GM18505 (cell line): ENCODE measurements around the gene PDGFB.

Experiments
- ATAC-seq: cut with Tn5 transposase; IDR thresholded peaks from one replicate; pipeline ENCODE4 v1.9.1; 2021; ENCODE audit not compliant: unreplicated experiment
- POLR2A ChIP-seq: IDR thresholded peaks from 4 replicates; pipeline ENCODE4 v1.6.1; 2011; ENCODE audit warnings: borderline replicate concordance; ENCODE audit not compliant: insufficient read depth, insufficient read length; ENCODE audit errors: extremely low read depth

Gene PDGFB

GRCh38 chr22:39255449-39256185 lies 10.8 kb upstream of the PDGFB start:
- no peak for ATAC-seq
- TF ChIP-seq POLR2A: no peak

- ATAC-seq: no peak
- peak; percentile 38 for TF ChIP-seq POLR2A
Observed at GRCh38 chr22:39254789-39255298, 10.1 kb upstream of the PDGFB start.

DNA sequence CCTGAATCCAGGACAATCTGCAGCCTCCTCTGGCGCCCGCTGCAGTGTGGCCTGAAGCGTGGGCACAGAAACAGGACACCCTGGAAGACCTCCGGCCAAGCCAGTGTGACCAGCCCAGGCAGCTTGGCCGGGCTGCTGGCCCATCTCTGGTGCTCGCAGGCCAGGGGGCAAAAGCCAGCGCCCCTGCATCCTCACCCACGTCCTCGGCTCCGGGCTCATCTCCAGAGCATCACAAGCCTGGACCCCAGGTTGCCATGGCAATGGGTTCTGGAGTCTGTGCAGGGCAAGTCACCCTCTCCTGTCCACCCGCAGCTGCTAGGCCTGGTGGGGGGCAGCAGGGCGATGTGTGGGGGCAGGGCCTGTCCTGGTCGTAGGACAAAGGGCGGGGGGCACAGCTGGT lies 9.3 kb upstream of the PDGFB start:
- TF ChIP-seq POLR2A: no peak
- ATAC-seq: no peak

GRCh38 chr22:39253435-39254070 lies 8.8 kb upstream of the PDGFB start:
- TF ChIP-seq POLR2A: no peak
- no peak for ATAC-seq

- TF ChIP-seq POLR2A: no peak
Observed at GRCh38 chr22:39252461-39253434, 8.0 kb upstream of the PDGFB start.

GRCh38 chr22:39251762-39252460 lies 7.1 kb upstream of the PDGFB start:
- TF ChIP-seq POLR2A: no peak
- no peak for ATAC-seq

More at GRCh38 chr22:39252461-39253434, 8.0 kb upstream of the PDGFB start:
- no peak for ATAC-seq

- no peak for TF ChIP-seq POLR2A
- no peak for ATAC-seq
Observed at GRCh38 chr22:39250838-39251237, 6.1 kb upstream of the PDGFB start.

DNA sequence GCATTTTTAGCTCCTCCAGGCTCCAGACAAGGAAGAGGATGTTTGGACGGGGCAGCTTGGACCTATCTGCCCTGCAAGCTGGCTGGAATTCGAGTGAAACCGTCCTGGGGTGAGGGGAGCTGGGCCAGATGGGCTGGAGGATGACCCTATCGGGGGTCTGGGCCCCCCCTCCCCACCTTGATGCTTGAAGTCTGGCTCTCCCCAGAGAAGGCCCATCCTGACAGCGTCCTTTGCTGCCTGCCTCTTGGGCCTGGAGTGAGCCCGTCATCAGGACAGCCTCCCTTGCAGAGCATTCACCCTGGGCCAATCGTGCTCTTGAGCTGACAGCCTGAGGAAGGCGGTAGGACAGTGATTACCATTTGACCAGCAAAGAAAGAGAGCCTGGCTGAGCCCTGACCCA lies 5.3 kb upstream of the PDGFB start:
- ATAC-seq: no peak
- TF ChIP-seq POLR2A: no peak

DNA sequence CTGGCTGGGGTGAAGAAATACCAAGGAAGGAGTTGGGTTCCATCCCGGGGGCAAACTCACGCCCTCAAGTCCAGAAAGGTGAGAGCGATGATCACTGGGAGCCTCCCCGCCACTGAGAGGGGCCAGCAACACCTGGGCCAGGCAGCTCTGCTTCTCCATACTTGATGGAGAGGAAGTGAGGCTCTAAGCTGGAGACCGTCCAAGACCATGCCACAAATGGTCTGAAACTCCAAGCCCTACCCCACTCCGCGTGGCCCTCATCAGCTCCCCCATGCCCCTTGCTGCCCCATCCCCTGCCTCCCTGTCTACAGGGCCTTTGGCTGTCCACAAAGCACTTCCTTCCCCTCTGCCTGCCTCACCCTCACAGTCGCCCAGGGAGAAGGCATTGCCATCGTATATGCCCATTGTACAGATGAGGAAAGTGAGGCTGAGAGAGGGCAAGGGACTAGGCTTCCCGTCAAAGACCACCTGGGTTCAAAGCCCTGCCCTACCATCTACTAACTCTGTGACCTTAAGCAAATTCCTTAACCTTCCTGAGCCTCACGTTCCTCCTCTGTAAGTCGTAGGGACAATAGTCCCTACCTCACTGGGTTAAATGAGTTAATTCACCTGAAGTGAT lies 4.4 kb upstream of the PDGFB start:
- no peak for ATAC-seq
- no peak for TF ChIP-seq POLR2A

DNA sequence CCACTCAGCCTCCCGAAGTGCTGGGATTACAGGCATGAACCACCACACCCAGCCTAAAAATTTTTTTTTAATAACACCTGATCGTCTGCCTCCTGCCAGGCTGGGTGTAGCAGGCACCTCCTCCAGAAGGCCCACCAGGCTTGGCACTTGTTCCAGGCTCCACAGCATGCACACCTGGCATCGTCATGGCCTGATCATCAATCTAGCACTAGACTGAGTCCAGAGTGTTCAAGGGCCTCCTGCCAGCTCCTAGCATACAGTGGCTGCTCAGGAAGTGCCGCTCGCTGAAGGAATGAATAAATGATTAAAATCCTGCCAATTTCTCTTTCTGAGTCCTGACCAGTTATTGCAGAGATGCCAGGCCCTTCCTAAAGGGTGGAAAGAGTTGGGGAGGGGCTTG lies 3.5 kb upstream of the PDGFB start:
- TF ChIP-seq POLR2A: no peak
- no peak for ATAC-seq

GRCh38 chr22:39247361-39247760 lies 2.6 kb upstream of the PDGFB start:
- TF ChIP-seq POLR2A: no peak
- no peak for ATAC-seq

DNA sequence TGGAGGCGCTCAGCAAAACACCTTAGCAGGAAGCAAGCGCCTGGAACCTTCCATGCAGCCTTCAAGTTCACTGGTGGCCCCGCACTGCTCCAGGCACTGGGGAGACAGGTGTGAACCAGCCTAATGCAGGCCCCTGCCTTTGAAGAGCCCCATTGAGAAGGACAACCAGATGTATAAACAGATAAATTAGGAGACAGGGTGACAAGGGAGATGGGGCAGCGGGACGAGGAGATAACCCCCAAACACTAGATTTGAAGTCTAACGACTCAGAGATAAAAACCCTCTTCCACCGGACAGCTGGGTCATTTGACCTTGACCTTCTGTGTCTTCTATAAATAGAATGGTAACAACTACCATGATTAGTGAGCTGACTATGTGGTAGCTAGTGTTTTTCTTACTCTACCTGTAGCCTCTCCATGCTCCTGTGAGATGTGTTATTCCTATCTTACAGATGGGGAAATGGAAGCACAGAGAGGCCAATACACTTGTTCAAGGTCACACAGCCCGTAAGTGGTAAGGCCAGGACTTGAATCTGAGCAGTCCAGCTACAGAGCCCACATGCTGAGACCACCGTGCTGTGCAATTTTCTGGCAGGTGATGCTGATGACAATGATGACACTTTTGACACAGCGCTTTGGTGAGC lies 2.0 kb upstream of the PDGFB start:
- no peak for ATAC-seq
- no peak for TF ChIP-seq POLR2A
